ENCODE data around the gene TLE1. TPM values are rescaled to one million over a fixed set of nuclear protein-coding genes. Genes with fewer than 3 reads are reported as not detected.

Gene TLE1
- total RNA-seq, 2 donors from 2014 or later, result 43.8 to 54.8 TPM

GRCh38 chr9:81537964-81538363, 151.4 kb downstream of the TLE1 start:
- no peak overlapping the region for H3K4me3 ChIP-seq
- H3K27me3 ChIP-seq, result no peaks in the 10 kb centered on the region
- intact Hi-C loops (cut with DNase I), result no loop called here
- no peak overlapping the region for H3K27ac ChIP-seq
- no peaks in the 10 kb centered on the region for H3K36me3 ChIP-seq
- TF ChIP-seq, protein P1, sequence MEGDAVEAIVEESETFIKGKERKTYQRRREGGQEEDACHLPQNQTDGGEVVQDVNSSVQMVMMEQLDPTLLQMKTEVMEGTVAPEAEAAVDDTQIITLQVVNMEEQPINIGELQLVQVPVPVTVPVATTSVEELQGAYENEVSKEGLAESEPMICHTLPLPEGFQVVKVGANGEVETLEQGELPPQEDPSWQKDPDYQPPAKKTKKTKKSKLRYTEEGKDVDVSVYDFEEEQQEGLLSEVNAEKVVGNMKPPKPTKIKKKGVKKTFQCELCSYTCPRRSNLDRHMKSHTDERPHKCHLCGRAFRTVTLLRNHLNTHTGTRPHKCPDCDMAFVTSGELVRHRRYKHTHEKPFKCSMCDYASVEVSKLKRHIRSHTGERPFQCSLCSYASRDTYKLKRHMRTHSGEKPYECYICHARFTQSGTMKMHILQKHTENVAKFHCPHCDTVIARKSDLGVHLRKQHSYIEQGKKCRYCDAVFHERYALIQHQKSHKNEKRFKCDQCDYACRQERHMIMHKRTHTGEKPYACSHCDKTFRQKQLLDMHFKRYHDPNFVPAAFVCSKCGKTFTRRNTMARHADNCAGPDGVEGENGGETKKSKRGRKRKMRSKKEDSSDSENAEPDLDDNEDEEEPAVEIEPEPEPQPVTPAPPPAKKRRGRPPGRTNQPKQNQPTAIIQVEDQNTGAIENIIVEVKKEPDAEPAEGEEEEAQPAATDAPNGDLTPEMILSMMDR (IDR thresholded peaks at IDR 0.05), result no peak
- no peaks in the 10 kb centered on the region for H3K9me3 ChIP-seq
- no peak for DNase-seq
- no peak overlapping the region for H3K9ac ChIP-seq (ENCODE audit: low read depth in 2 of 2, low read length in 2 of 2)
- H3K4me1 ChIP-seq, result no peaks in the 10 kb centered on the region

- Histone ChIP-seq H3K27me3 (no peaks in the 10 kb centered on the region), H3K36me3 (no peaks in the 10 kb centered on the region), H3K9ac (ENCODE audit: low read depth in 2 of 2, low read length in 2 of 2) (no peak overlapping the region), H3K4me1 (no peaks in the 10 kb centered on the region), H3K4me3 (no peak overlapping the region), H3K9me3 (no peaks in the 10 kb centered on the region), H3K27ac (no peak overlapping the region)
- intact Hi-C loops (cut with DNase I), result no loop called here
- TF ChIP-seq, protein P1 (IDR thresholded peaks at IDR 0.05), result no peak
- no peak for DNase-seq
These were observed 152.9 kb downstream of the TLE1 start for GRCh38 chr9:81536242-81537025.

DNA sequence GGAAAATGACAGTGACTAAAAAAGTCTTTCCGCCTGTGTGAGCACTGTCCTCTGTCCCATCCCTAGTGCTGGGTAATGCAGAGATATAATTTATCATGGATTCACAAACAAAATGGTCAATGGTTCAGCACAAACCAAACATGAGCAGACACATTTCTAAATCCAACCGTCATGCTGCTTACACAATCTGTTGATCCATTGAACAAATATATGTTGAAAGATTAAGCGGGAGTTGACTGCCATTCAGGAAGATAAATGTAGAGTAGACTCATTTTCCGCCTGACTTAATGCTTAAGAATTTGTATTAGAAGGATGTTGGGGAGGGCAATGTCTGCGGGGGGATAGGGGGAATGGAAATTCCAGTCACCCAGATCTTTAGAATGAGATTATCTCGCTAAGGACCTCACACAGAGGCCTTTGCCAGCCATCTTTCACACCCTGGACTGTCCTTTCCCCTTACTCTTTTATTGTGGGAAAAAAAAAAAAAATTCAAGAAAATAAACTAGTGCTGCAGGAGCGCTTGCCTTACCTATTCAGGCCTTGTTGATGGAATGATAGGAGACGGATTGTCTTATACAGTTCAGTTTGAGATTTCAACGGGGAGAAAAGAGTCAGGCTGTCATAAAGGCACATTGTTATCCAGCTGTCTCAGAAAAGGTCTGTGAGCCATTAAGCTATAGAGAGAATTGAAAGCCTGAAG, 153.7 kb downstream of the TLE1 start:
- Histone ChIP-seq H3K27me3 (no peaks in the 10 kb centered on the region), H3K27ac (no peak overlapping the region), H3K9ac (ENCODE audit: low read depth in 2 of 2, low read length in 2 of 2) (no peak overlapping the region), H3K4me3 (no peak overlapping the region), H3K4me1 (no peaks in the 10 kb centered on the region), H3K9me3 (no peaks in the 10 kb centered on the region), H3K36me3 (no peaks in the 10 kb centered on the region)
- TF ChIP-seq, protein P1 (IDR thresholded peaks at IDR 0.05), result no peak
- intact Hi-C loops (cut with DNase I), result no loop called here
- DNase-seq, result no peak

DNA sequence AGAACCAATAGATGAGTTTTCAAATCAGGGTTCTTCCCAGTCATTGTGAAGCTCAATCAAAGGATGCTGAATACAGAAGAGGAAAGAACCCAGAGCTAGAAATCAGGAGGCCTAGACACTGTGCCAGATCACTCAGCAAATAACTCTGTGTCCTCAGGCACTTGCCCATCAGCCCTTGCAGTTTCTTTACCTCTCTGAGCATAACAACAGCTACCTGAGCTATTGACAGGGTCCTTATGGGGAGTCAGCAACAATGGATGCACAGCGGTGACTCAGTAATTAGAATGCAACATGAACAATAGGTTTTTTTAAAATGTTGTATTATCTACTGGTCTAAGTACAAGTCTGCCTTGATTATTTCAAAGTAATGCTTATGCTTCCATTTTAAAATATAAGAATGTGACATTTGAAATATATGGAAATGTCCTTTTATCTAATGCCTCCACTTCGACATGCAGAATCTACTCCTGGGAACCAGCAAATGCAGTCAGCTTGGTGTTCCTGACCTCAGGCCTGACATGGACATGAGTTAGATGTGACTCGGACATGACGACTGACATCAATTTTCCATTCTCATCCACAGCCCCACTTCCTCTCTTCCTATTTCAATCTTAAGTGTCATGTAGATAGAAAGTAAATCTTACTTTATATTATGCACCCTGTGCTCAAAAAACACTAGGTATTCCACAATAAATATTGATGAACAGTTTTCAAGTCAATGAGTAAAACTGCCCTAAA, 155.0 kb downstream of the TLE1 start:
- no peak overlapping the region for H3K4me3 ChIP-seq
- H3K27ac ChIP-seq, result no peak overlapping the region
- no peaks in the 10 kb centered on the region for H3K27me3 ChIP-seq
- DNase-seq, result no peak
- TF ChIP-seq, protein P1 (IDR thresholded peaks at IDR 0.05), result no peak
- H3K9me3 ChIP-seq, result no peaks in the 10 kb centered on the region
- intact Hi-C loops (cut with DNase I), result no loop called here
- no peaks in the 10 kb centered on the region for H3K36me3 ChIP-seq
- no peak overlapping the region for H3K9ac ChIP-seq (ENCODE audit: low read depth in 2 of 2, low read length in 2 of 2)
- H3K4me1 ChIP-seq, result no peaks in the 10 kb centered on the region

Other genes starting within 250 kb of the TLE1 start
- gene SPATA31D4, start 238.9 kb upstream of the TLE1 start, total RNA-seq, result not detected

Data from colonic mucosa (tissue), 4 donors.